ENCODE measurements around the gene AGO3. TPM values are rescaled to one million over a fixed set of nuclear protein-coding genes. Genes with fewer than 3 reads are reported as not detected.

The AGO3 gene
- total and polyA plus RNA-seq, 2 of the 13 experiments (the other 11 are each of a cell fraction or from before 2014, with no cell fraction given) = 21.2 to 27.1 TPM

DNA sequence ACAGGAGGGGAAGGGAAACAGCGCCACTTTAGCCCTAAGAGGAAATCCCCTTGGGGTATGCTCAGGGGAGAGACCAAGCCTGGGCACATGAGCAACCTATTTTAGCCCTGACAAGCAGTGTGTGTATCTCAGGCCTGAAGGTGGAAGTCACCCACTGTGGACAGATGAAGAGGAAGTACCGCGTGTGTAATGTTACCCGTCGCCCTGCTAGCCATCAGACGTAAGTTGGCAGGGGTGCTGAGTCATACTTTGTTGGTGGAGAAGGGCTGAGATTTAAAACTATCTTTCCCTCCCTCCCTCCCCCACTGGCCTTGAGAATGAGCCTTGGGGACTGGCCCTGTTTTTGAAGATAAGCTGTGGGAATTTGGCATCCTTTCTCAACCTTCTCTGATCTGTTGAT lies 36.7 kb upstream of the AGO3 start (continued):
- TF ChIP-seq, protein P1, sequence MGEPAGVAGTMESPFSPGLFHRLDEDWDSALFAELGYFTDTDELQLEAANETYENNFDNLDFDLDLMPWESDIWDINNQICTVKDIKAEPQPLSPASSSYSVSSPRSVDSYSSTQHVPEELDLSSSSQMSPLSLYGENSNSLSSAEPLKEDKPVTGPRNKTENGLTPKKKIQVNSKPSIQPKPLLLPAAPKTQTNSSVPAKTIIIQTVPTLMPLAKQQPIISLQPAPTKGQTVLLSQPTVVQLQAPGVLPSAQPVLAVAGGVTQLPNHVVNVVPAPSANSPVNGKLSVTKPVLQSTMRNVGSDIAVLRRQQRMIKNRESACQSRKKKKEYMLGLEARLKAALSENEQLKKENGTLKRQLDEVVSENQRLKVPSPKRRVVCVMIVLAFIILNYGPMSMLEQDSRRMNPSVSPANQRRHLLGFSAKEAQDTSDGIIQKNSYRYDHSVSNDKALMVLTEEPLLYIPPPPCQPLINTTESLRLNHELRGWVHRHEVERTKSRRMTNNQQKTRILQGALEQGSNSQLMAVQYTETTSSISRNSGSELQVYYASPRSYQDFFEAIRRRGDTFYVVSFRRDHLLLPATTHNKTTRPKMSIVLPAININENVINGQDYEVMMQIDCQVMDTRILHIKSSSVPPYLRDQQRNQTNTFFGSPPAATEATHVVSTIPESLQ (CRISPR knock-in tag; conservative IDR thresholded peaks at IDR 0.05) = no peak
- TF ChIP-seq MYNN (CRISPR knock-in tag; IDR thresholded peaks at IDR 0.05; ENCODE audit: low read depth) = no peak

DNA sequence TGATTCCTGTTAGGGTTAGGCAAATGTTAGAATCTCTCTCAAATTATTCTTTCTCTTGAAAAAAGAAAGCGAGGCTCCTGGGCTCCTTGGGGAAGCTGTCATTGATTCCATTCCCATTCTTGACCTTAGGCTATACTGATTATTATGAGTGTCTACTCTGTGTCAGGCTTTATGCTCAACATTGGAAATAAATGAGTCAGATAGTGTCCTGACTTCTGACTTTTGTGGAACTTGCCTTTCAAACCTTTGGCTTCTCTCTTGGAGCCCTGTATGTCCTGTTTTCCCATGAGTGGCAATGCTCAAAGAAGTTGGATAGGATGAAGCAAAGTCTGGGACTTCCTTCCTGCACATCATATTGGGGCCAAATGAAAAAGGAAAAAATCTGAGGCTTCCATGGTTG lies 36.2 kb upstream of the AGO3 start:
- CTCF ChIA-PET (ENCODE audit: low intra/inter-chr PET ratio, low total read pairs) = no interaction called here
- DNase-seq (ENCODE audit: low spot score) = no peak
- Histone ChIP-seq H3K4me1 (ENCODE audit: insufficient read depth, low read length) (peaks cover 6% of the 10 kb centered on the region), H3K79me2 (ENCODE audit: insufficient read depth, low read length) (no peaks in the 10 kb centered on the region), H4K20me1 (ENCODE audit: insufficient read depth, low read length) (0 out of 2 replicates have a peak, but pooled peaks cover 2% of the 10 kb centered on the region), H3K9ac (ENCODE audit: insufficient read depth, low read depth, low read length) (no peak overlapping the region), H3K4me3 (replicated peaks in 1 of 3; ENCODE audit: insufficient read depth in 1 of 3, low read depth in 2 of 3, low read length in 3 of 3) (no peak overlapping the region), H3K9me3 (ENCODE audit: low read length) (no peaks in the 10 kb centered on the region), H3K36me3 (replicated peaks in 1 of 2; ENCODE audit: control insufficient read depth in 1 of 2, insufficient read depth in 2 of 2, low read length in 2 of 2) (peaks cover 15 to 64% of the 10 kb centered on the region in 2 experiments), H3K4me2 (ENCODE audit: low read depth, low read length) (no peak overlapping the region), H3K27me3 (ENCODE audit: control insufficient read depth in 1 of 2, insufficient read depth in 2 of 2, low read length in 2 of 2) (no peaks in the 10 kb centered on the region), H2AFZ (ENCODE audit: low read length) (no peak overlapping the region), H3K27ac (ENCODE audit: extremely low read length, insufficient read depth, low read length) (no peak overlapping the region)
- in situ Hi-C loops (cut with HindIII; ENCODE audit: extremely low pct_ligation_motif_present, low pct_unique_long_range_greater_than_20kb) = no loop called here
- BruUV-seq (replicated peaks) = no TSS peak
- no peak for FAIRE-seq
- TF ChIP-seq BHLHE40 (IDR thresholded peaks at IDR 0.05; ENCODE audit: low read length) (no peak), SP1 (IDR thresholded peaks at IDR 0.05) (no peak), SP1 (CRISPR knock-in tag; IDR thresholded peaks at IDR 0.05) (no peak), ZNF616 (CRISPR knock-in tag; IDR thresholded peaks at IDR 0.05; ENCODE audit: low read depth) (no peak), NBN (conservative IDR thresholded peaks at IDR 0.05) (no peak), RFX3 (CRISPR knock-in tag; IDR thresholded peaks at IDR 0.05) (no peak), ZNF230 (CRISPR knock-in tag; IDR thresholded peaks at IDR 0.05) (no peak), SP140L (CRISPR knock-in tag; IDR thresholded peaks at IDR 0.05; ENCODE audit: borderline replicate concordance) (no peak), ZBTB38 (CRISPR knock-in tag; IDR thresholded peaks at IDR 0.05) (no peak), KLF9 (CRISPR knock-in tag; IDR thresholded peaks at IDR 0.05; ENCODE audit: low read depth) (no peak), STAT5B (CRISPR knock-in tag; IDR thresholded peaks at IDR 0.05) (no peak), TOPORS (CRISPR knock-in tag; IDR thresholded peaks at IDR 0.05) (no peak)
- TF ChIP-seq, protein P2, sequence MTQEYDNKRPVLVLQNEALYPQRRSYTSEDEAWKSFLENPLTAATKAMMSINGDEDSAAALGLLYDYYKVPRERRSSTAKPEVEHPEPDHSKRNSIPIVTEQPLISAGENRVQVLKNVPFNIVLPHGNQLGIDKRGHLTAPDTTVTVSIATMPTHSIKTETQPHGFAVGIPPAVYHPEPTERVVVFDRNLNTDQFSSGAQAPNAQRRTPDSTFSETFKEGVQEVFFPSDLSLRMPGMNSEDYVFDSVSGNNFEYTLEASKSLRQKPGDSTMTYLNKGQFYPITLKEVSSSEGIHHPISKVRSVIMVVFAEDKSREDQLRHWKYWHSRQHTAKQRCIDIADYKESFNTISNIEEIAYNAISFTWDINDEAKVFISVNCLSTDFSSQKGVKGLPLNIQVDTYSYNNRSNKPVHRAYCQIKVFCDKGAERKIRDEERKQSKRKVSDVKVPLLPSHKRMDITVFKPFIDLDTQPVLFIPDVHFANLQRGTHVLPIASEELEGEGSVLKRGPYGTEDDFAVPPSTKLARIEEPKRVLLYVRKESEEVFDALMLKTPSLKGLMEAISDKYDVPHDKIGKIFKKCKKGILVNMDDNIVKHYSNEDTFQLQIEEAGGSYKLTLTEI (CRISPR knock-in tag; conservative IDR thresholded peaks at IDR 0.05) = no peak
- intact Hi-C loops (cut with micrococcal nuclease; ENCODE audit: unreplicated experiment) = no loop called here
- POLR2A ChIA-PET = no interaction called here
- no peak for ATAC-seq
- WGBS (ENCODE audit: low lambda C conversion rate) = 91% methylated on average over 1 of the region's 1 CpG
